ENCODE results near the gene CHKB. TPM values are rescaled to one million over a fixed set of nuclear protein-coding genes. Genes with fewer than 3 reads are reported as not detected.

Gene CHKB, protein sequence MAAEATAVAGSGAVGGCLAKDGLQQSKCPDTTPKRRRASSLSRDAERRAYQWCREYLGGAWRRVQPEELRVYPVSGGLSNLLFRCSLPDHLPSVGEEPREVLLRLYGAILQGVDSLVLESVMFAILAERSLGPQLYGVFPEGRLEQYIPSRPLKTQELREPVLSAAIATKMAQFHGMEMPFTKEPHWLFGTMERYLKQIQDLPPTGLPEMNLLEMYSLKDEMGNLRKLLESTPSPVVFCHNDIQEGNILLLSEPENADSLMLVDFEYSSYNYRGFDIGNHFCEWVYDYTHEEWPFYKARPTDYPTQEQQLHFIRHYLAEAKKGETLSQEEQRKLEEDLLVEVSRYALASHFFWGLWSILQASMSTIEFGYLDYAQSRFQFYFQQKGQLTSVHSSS
- 21.1 and 21.9 TPM in 2 replicates for total RNA-seq

DNA sequence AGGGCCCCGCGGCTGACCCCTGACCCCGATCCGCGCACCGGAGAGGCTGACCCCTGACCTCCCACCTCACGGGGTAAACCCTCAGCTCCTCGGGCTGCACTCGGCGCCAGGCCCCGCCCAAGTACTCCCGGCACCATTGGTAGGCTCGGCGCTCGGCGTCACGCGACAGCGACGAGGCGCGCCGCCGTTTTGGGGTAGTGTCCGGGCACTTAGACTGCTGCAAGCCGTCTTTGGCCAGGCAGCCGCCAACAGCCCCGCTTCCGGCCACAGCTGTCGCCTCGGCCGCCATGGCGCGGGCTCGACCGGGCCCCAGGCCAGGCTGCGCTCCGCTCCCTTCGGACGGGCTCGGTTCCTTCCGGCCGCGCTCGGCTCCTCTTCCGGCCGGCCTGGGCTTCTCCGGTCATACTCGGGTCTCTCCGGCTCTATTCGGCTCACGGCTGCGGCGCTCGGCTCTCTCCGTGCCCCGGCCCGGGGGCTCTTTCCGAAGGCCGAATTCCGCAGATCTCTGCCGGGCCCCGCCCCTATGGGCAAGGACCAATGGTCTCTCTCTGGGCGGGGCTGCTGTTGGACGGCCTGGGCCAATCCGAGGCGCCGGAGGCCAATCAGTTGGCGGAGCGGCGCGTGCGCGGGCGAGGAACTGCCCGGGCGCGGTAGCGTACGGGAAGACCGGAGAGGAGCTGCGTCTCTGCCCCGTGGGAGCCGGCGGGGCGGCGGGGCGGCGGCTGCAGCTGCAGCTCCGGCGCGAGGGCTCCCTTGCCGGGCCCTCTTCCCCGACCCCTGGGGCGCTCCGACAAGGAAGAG lies at the start of gene CHKB:
Gene CHKB, minus strand, starts transcription at position 357 of the 801 bp plus-strand sequence. Its CDS starts 68 bp downstream, at position 289.

DNA sequence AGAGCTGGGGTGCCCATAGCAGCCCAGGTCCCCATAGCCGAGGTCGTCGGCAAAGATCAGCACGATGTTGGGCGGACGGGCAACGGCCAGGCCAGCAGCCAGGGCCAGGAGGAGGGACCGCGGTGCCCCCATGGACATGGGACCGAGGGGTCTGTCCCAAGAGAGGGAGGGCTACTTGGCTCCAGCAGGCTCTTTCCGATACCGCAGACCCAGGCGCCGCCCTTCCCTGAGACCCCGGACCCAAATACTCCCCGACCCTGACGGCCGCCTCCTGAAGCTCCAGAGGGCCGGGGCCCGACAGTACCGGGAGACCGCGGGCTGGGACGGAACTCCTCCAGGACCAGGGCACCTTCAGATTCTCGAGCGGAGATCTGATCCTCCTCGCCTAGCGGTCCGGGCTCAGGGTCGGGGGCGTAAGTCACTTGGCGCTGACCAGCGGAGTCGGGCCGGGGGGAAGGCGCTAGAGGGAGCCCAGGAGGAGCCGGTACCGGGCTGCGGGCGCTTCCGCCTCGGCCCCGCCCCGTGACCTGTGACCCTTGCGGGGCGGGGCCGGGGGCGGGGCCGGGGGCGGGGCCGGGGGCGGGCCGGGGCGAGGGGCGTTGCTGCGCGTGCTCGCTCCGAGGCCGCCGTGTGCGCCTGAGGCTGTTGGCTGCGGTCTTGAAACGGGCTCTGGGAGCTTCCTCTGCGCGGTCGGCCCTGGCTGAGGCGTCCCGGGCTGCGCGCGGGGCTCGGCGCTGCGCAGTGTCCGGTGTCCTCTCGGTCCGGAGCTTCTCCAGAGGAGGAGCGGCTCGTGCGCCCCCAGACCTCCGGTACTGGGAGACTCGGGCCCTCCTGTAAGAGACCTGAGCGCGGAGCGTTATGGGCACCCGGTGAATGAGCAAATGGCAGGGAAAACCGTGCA lies 45.2 kb upstream of the CHKB start, which contains the start of gene ARSA:
Gene ARSA, minus strand, starts transcription at position 511 of the 901 bp plus-strand sequence. Its CDS starts 373 bp downstream, at position 138.

DNA sequence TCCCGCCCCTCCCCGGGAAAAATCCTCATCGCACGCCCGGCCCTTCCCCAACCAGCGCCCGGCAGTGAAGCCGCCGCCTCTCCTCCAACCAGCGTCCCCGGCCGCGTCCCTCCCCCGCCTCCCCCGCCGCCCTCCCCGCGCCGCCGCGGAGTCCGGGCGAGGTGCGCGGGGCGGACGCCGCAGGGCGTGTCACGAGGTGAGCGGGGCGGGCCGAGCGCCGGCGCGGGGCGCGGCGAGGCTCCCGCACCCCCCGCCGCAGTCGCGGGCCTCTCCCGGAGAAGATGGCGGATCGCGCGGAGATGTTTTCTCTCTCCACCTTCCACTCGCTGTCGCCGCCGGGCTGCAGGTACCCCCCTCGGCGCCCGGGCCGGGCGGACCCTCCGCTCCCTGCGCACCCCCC lies 17.9 kb upstream of the CHKB start, which contains the start of gene MAPK8IP2:
Gene MAPK8IP2, plus strand, starts transcription at position 256 of the 400 bp plus-strand sequence. Its CDS starts 26 bp downstream, at position 282.

DNA sequence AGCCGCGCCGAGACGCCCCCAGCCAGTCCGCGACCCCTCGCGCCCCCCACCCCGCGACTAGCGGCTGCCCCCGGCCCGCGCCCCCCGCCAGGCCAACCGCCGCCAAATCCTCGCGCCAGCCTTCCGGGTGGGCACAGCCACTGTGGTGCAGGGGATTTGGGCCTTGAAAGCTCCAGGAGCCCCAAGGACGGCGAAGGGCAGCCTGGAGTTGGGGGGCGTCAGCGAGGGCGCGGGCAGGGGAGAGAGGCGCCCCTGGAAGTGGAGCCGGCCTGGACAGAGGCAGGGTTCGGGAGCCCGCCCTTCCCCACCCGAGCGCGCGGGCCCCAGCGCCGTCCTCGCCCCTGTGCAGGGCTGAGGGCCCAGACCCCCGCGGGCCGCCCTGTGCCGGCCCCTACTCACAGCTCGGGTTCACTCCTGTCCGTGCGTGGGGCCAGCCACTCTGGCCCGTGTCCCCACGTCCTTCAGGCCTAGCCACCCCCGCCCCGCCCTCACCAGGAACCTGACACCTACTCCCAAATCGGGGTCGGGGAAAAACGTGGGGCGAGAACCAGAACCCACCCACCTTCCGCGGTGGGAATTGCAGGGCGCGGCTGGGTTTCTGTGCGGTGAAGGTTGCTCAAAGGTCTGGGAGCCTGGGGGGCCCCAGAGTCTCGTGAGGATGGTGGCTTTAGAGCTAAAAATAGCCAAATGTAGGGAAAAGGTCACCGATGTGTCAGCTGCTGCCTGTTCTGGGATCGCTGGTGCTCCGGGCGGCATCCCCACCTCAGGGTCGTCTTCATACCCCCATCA lies 4.5 kb downstream of the CHKB start, which contains the start of gene CPT1B:
Gene CPT1B, minus strand, starts transcription at position 441 of the 789 bp plus-strand sequence. CDS start 512 bp downstream, outside the sequence.

DNA sequence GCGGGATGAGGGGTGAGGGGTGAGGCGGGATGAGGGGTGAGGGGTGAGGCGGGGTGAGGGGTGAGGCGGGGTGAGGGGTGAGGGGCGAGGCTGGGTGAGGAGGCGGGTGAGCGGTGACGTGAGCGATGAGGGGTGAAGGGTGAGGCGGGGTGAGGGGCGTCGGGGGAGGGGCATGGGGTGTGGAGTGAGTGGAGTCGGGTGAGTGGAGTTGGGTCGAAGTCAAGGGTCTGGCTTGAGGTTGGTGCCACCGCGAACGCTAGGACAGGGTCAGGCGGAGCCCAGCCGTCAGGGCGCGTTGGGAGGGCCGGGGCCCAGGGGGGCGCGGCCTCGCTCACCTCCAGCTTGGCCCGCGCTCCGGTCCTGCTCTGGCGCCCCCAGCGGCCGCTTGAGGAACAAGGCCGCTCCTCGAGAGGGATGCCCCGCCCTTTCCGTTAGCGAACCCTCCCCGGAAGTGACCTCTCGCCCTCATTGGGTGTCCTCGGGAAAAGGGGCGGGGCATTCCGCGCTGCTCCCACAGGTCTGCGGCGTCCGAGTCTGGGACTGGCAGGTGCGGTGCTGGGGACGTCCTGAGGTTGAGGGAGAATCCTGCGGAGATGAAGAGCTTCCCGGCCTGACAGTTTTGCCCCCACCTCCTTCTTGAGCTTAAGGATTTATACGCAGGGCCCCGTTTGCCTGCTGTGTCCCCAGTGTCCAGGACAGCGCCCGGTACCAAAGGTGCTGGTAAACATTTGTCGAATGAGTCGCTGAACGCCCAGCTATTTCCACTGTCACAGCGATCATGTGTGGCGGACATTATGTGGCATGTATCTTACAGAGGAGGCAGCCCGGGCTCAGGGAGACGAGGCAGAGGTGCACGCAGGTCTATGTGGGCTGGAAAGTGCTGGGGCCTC lies 19.9 kb downstream of the CHKB start, which contains the start of gene SYCE3:
Gene SYCE3, minus strand, starts transcription at position 397 of the 890 bp plus-strand sequence. CDS start 6,514 bp downstream, outside the sequence.

DNA sequence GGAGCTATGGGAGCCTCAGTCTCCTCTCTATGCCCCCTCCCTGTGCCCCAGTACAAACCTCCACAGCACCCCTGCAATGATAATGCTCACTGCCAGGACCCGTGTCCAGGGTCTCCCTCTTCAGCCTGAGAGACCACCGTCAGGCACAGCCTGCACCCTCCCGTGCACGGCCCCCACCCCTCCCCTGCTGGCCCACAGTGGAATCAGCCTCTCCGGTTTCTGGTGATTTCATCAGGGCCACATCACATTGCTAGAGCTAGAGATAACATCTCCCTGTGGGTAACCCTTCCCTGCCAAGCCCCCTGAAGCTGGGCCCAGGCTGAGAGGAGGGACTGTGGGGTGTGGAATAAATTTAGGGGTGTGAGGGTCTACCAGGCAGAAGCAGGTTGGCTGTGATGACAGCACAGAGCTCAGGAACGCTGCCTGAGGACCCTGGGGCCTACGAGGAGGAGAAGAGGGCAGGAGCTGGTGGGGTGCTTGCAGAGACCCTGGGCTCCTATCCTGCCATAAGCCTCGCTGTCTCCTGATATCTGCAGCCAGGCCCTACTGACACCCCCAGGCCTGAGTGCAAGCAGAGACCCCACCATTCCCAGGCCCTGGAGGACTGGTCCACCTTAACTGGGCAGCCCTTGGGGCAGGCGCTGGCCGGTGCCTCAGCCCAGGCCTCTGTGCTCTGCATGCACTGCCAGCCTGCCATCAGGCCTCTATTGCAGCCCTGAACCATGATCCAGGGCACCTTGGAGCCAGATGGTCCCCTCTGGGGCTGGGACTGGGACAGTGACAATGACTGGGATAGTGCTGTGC lies 36.9 kb downstream of the CHKB start, which contains the start of gene KLHDC7B:
Gene KLHDC7B, plus strand, starts transcription at position 378 of the 804 bp plus-strand sequence. Its CDS starts 345 bp downstream, at position 723.

DNA sequence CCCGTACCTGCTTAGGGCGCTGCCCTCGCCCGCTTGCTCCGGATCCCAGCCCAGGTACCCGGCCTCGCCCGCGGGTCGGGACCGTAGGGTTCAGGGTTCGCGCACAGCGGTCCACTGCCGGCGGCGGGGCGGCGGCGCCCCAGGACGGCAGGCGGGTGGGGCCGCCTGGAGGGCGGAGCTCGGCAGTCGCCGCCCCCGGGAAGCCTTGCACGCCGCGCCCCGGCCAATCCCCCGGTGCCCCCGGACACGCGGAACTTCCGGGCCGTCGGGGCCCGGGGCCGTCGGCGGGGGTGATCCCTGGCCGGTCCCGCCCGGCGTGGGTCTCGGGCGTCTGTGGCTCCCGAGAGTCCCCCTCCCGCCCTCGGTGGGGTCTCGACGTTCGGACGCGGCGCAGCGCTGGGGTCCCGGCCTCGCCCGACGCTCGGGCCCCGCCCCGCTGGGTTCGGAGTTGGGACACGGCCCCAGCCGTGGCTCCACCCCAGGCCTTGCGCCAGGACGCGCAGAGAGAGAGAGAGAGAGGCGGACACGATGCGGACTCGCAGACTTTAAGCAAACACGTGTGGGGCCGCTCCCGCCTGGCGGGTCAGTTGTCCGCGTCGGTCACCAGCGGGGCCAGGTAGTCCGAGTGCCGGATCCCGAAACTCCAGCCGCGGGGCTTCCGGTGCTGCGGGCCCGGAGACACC lies 52.6 kb downstream of the CHKB start, which contains the start of gene TYMP:
Gene TYMP, minus strand, starts transcription at position 116 of the 683 bp plus-strand sequence. CDS start 303 bp downstream, outside the sequence.

Other genes with a start within 250 kb of the CHKB start
- gene PPP6R2, start 239.5 kb downstream of the CHKB start, total RNA-seq = 43.1 and 67.0 TPM in 2 replicates
- 116 and 181 TPM in 2 replicates for gene SBF1, start 107.8 kb downstream of the CHKB start, total RNA-seq
- 6.2 and 23.1 TPM in 2 replicates for gene ADM2, start 101.3 kb downstream of the CHKB start, total RNA-seq
- 0.14 TPM in 1 of 2 replicates, not detected in the other for gene MIOX, start 96.0 kb downstream of the CHKB start, total RNA-seq
- gene LMF2, start 75.1 kb downstream of the CHKB start, total RNA-seq = 11.6 and 37.9 TPM in 2 replicates
- 18.4 and 27.0 TPM in 2 replicates for gene NCAPH2, start 74.6 kb downstream of the CHKB start, total RNA-seq
- 2.1 and 3.8 TPM in 2 replicates for gene SCO2, start 57.3 kb downstream of the CHKB start, total RNA-seq
- 113 and 148 TPM in 2 replicates for gene TYMP, start 52.8 kb downstream of the CHKB start, total RNA-seq
- gene KLHDC7B, start 37.0 kb downstream of the CHKB start, total RNA-seq = 1.0 and 3.9 TPM in 2 replicates
- gene SYCE3, start 19.9 kb downstream of the CHKB start, total RNA-seq = 0.28 TPM in 1 of 2 replicates, not detected in the other
- gene CPT1B, start 4.4 kb downstream of the CHKB start, total RNA-seq = 1.7 and 14.2 TPM in 2 replicates
- 1.0 and 1.8 TPM in 2 replicates for gene MAPK8IP2, start 17.9 kb upstream of the CHKB start, total RNA-seq
- gene ARSA, start 45.3 kb upstream of the CHKB start, total RNA-seq = 13.0 and 50.1 TPM in 2 replicates
- gene SHANK3, start 90.0 kb upstream of the CHKB start, total RNA-seq = 1.4 and 6.3 TPM in 2 replicates
- under 0.01 and 0.14 TPM in 2 replicates for gene ACR, start 155.4 kb upstream of the CHKB start, total RNA-seq
- 5.1 and 9.5 TPM in 2 replicates for gene RABL2B, start 200.8 kb upstream of the CHKB start, total RNA-seq

Data from nasal cavity respiratory epithelium epithelial cell of viscerocranial mucosa (primary cell).